PFSK-1 (cell line): Measurements from ENCODE around the gene KIF5A.

Source experiments
- FOXP2 ChIP-seq: optimal IDR thresholded peaks from 2 replicates; pipeline ENCODE3; 2011; ENCODE audit warnings: borderline replicate concordance, control low read depth, inconsistent platforms; ENCODE audit not compliant: insufficient read depth; ENCODE audit errors: extremely low read length, extremely low read depth
- POLR2AphosphoS5 ChIP-seq: IDR thresholded peaks from 2 replicates; pipeline ENCODE4 v1.6.1; 2012; ENCODE audit warnings: low read depth, mild to moderate bottlenecking, control low read depth, low read length, moderate library complexity
- REST ChIP-seq, 2 experiments: IDR thresholded peaks; 2 replicates each; pipeline versions ENCODE4 v1.6.1 to v1.8.0; 2011 to 2012; ENCODE audit warnings: low read depth in 2 of 2, low read length in 2 of 2, control low read depth in 1 of 2, inconsistent platforms in 1 of 2, mild to moderate bottlenecking in 1 of 2, moderate library complexity in 1 of 2; ENCODE audit not compliant: insufficient read depth in 1 of 2
- SIN3A ChIP-seq: IDR thresholded peaks from 2 replicates; pipeline ENCODE4 v1.6.1; 2012; ENCODE audit warnings: mild to moderate bottlenecking, low read length, moderate library complexity, borderline replicate concordance; ENCODE audit not compliant: insufficient read depth
- TAF1 ChIP-seq: IDR thresholded peaks from 2 replicates; pipeline ENCODE4 v1.6.1; 2012; ENCODE audit warnings: low read length, control low read depth, borderline replicate concordance; ENCODE audit not compliant: insufficient read depth

- TF ChIP-seq POLR2AphosphoS5 (no peak), REST (IDR thresholded peaks at IDR 0.05; ENCODE audit: insufficient read depth in 1 of 2, low read depth in 2 of 2, low read length in 2 of 2) (no peak), SIN3A (no peak), TAF1 (no peak), FOXP2 (no peak)
Measured at GRCh38 chr12:57580466-57580795, 30.6 kb downstream of the KIF5A start.
